ENCODE results near the gene GAL3ST2.

Gene GAL3ST2

GRCh38 chr2:241848761-241849615, 72.4 kb downstream of the GAL3ST2 start:
- DNase-seq = no peak
- CTCF ChIA-PET = no interaction called here
- no peaks in the 10 kb centered on the region for H3K36me3 ChIP-seq (ENCODE audit: control insufficient read depth in 4 of 4, insufficient read depth in 4 of 4, low read length in 3 of 4)

GRCh38 chr2:241849616-241850543, 73.3 kb downstream of the GAL3ST2 start:
- CTCF ChIA-PET = interaction anchor here (0.8 to 1.2 kb wide), 2 partner anchors 18 to 33 kb away, joined by 3 read pairs; no protein-coding TSS in a partner anchor
- Histone ChIP-seq H3K4me3 (ENCODE audit: control insufficient read depth in 1 of 7, extremely low read depth in 1 of 7, insufficient read depth in 4 of 7, low read depth in 2 of 7, low read length in 6 of 7) (no peak overlapping the region), H3K36me3 (ENCODE audit: control insufficient read depth in 4 of 4, insufficient read depth in 4 of 4, low read length in 3 of 4) (no peaks in the 10 kb centered on the region), H3K27me3 (replicated peaks in 2 of 5; ENCODE audit: control insufficient read depth in 4 of 5, insufficient read depth in 5 of 5, low read length in 4 of 5) (peaks cover 0 to 4% (median 0%) of the 10 kb centered on the region in 5 experiments), H3K4me1 (ENCODE audit: control extremely low read depth in 1 of 4, control insufficient read depth in 4 of 4, insufficient read depth in 4 of 4, low read length in 3 of 4) (peaks cover 0 to 23% (median 19%) of the 10 kb centered on the region in 4 experiments), H3K9me3 (ENCODE audit: control extremely low read depth in 1 of 5, control insufficient read depth in 4 of 5, insufficient read depth in 2 of 5, low read depth in 1 of 5, low read length in 4 of 5) (no peaks in the 10 kb centered on the region), H3K27ac (ENCODE audit: insufficient read depth in 1 of 2, low read depth in 1 of 2, low read length in 2 of 2, poor library complexity in 1 of 2, severe bottlenecking in 2 of 2) (no peak overlapping the region)
- DNase-seq = no peak
- 100% methylated on average over 4 of the region's 16 CpGs for WGBS (ENCODE audit: insufficient coverage)
- POLR2A ChIA-PET = no interaction called here

More at GRCh38 chr2:241848761-241849615, 72.4 kb downstream of the GAL3ST2 start:
- 98% methylated on average over 29 of the region's 39 CpGs for WGBS (ENCODE audit: insufficient coverage)
- Histone ChIP-seq H3K4me1 (ENCODE audit: control extremely low read depth in 1 of 4, control insufficient read depth in 4 of 4, insufficient read depth in 4 of 4, low read length in 3 of 4) (peaks cover 0 to 23% (median 18%) of the 10 kb centered on the region in 4 experiments), H3K9me3 (ENCODE audit: control extremely low read depth in 1 of 5, control insufficient read depth in 4 of 5, insufficient read depth in 2 of 5, low read depth in 1 of 5, low read length in 4 of 5) (no peaks in the 10 kb centered on the region), H3K27ac (ENCODE audit: insufficient read depth in 1 of 2, low read depth in 1 of 2, low read length in 2 of 2, poor library complexity in 1 of 2, severe bottlenecking in 2 of 2) (no peak overlapping the region), H3K27me3 (replicated peaks in 2 of 5; ENCODE audit: control insufficient read depth in 4 of 5, insufficient read depth in 5 of 5, low read length in 4 of 5) (peaks cover 0 to 4% (median 0%) of the 10 kb centered on the region in 5 experiments), H3K4me3 (ENCODE audit: control insufficient read depth in 1 of 7, extremely low read depth in 1 of 7, insufficient read depth in 4 of 7, low read depth in 2 of 7, low read length in 6 of 7) (no peak overlapping the region)
- POLR2A ChIA-PET = no interaction called here

DNA sequence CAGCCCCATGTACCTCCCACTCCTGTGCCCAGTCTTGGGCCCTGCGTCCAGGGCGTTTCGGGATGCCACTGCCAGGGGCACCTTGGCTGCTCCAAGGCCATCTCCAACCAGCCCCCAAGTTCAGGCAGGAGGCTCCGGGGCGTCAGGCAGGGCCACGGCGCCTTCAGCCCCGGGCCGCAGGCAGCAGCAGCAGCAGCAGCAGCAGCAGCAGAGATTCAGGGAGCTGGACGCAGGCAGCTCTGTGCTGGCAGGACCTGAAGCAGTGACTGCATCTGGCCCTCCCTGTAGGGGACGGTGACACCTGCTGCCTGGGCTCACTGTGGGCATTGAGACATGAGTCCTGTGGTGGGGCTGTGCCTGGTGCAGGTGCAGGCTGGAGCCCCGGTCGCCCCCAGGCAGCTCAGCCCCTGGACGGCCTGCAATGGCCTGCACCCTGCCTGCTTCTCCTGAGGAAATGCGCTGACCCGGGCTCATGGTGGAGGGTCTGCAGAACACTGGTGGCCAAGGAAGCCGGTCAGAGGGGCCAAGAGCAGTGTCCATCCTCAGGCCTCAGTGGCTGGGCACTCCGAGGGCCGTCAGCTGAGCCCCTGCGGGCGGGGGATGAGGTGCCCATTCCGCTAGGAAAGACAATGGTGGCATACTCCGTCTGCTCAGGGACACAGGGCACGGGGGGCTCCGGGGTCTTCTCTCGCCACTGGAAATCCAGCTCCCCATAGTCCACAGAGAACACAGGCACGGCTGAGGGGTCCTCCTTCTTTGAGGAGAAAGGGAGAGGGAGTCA, 74.1 kb downstream of the GAL3ST2 start:
- Histone ChIP-seq H3K9me3 (ENCODE audit: control extremely low read depth in 1 of 5, control insufficient read depth in 4 of 5, insufficient read depth in 2 of 5, low read depth in 1 of 5, low read length in 4 of 5) (no peaks in the 10 kb centered on the region), H3K27ac (ENCODE audit: insufficient read depth in 1 of 2, low read depth in 1 of 2, low read length in 2 of 2, poor library complexity in 1 of 2, severe bottlenecking in 2 of 2) (no peak overlapping the region), H3K27me3 (replicated peaks in 2 of 5; ENCODE audit: control insufficient read depth in 4 of 5, insufficient read depth in 5 of 5, low read length in 4 of 5) (no peaks in the 10 kb centered on the region), H3K4me3 (ENCODE audit: control insufficient read depth in 1 of 7, extremely low read depth in 1 of 7, insufficient read depth in 4 of 7, low read depth in 2 of 7, low read length in 6 of 7) (no peak overlapping the region), H3K36me3 (ENCODE audit: control insufficient read depth in 4 of 4, insufficient read depth in 4 of 4, low read length in 3 of 4) (no peaks in the 10 kb centered on the region), H3K4me1 (ENCODE audit: control extremely low read depth in 1 of 4, control insufficient read depth in 4 of 4, insufficient read depth in 4 of 4, low read length in 3 of 4) (peaks cover 0 to 26% (median 19%) of the 10 kb centered on the region in 4 experiments)
- CTCF ChIA-PET = interaction anchor here (0.8 to 1.2 kb wide), 3 partner anchors 8 to 34 kb away, joined by 3 read pairs; no protein-coding TSS in a partner anchor
- WGBS (ENCODE audit: insufficient coverage) = 96% methylated on average over 26 of the region's 27 CpGs
- no peak for DNase-seq
- POLR2A ChIA-PET = no interaction called here

- ChIA-PET POLR2A (no interaction called here), CTCF (interaction anchor here (1.0 to 1.2 kb wide), 2 partner anchors 9 to 34 kb away, joined by 3 read pairs; no protein-coding TSS in a partner anchor)
- Histone ChIP-seq H3K36me3 (ENCODE audit: control insufficient read depth in 4 of 4, insufficient read depth in 4 of 4, low read length in 3 of 4) (no peaks in the 10 kb centered on the region), H3K27me3 (replicated peaks in 2 of 5; ENCODE audit: control insufficient read depth in 4 of 5, insufficient read depth in 5 of 5, low read length in 4 of 5) (no peaks in the 10 kb centered on the region), H3K27ac (ENCODE audit: insufficient read depth in 1 of 2, low read depth in 1 of 2, low read length in 2 of 2, poor library complexity in 1 of 2, severe bottlenecking in 2 of 2) (no peak overlapping the region), H3K4me1 (ENCODE audit: control extremely low read depth in 1 of 4, control insufficient read depth in 4 of 4, insufficient read depth in 4 of 4, low read length in 3 of 4) (peaks cover 0 to 26% (median 19%) of the 10 kb centered on the region in 4 experiments), H3K4me3 (ENCODE audit: control insufficient read depth in 1 of 7, extremely low read depth in 1 of 7, insufficient read depth in 4 of 7, low read depth in 2 of 7, low read length in 6 of 7) (no peak overlapping the region), H3K9me3 (ENCODE audit: control extremely low read depth in 1 of 5, control insufficient read depth in 4 of 5, insufficient read depth in 2 of 5, low read depth in 1 of 5, low read length in 4 of 5) (no peaks in the 10 kb centered on the region)
- WGBS (ENCODE audit: insufficient coverage) = 98% methylated on average over 9 of the region's 26 CpGs
- DNase-seq = no peak
Observed at GRCh38 chr2:241851325-241852115, 74.9 kb downstream of the GAL3ST2 start.

DNA sequence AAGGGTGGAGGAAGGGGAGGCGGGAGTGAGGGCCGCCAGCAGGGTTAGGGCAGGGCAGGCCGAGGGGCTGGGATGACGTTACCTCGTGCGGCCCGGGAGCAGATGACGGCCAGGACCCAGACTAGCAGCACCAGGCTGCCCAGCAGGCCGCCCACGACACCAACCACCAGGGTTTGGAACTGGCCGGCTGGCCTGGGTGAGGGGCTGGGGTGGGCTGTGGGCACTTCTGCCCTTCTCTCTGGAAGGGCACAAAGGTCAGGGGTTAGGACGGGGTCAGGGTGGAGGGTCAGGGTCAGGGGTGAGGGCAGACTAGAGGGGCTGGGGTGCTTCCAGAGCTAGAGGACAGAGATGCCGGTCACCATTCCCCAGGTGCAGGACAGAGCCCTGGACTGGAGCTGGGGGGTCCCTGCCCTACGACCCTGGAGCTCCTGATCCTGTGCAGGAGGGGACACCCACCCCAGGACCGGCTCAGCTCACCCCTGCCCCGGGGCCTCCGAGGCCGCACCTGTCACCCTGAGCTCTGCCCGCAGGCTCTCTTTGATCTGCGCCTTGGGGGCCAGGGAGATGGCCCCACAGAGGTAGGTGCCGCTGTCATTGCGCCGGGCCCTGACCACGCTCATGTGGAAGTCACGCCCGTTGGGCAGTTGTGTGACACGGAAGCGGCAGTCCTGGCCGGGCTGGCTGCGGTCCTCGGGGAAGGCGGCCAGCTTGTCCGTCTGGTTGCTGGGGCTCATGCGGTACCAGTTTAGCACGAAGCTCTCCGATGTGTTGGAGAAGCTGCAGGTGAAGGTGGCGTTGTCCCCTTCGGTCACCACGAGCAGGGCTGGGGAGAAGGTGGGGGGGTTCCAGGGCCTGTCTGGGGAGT, 75.7 kb downstream of the GAL3ST2 start:
- DNase-seq = no peak
- CTCF ChIA-PET = interaction anchor here (1.1 kb wide), 1 partner anchor 8 kb away, joined by 4 read pairs; no protein-coding TSS in a partner anchor
- H3K27me3 ChIP-seq (replicated peaks in 2 of 5; ENCODE audit: control insufficient read depth in 4 of 5, insufficient read depth in 5 of 5, low read length in 4 of 5) = no peaks in the 10 kb centered on the region
- POLR2A ChIA-PET = no interaction called here
- no peak overlapping the region for H3K27ac ChIP-seq (ENCODE audit: insufficient read depth in 1 of 2, low read depth in 1 of 2, low read length in 2 of 2, poor library complexity in 1 of 2, severe bottlenecking in 2 of 2)
- peaks cover 0 to 26% (median 19%) of the 10 kb centered on the region in 4 experiments for H3K4me1 ChIP-seq (ENCODE audit: control extremely low read depth in 1 of 4, control insufficient read depth in 4 of 4, insufficient read depth in 4 of 4, low read length in 3 of 4)
- WGBS (ENCODE audit: insufficient coverage) = 96% methylated on average over 35 of the region's 39 CpGs
- no peaks in the 10 kb centered on the region for H3K9me3 ChIP-seq (ENCODE audit: control extremely low read depth in 1 of 5, control insufficient read depth in 4 of 5, insufficient read depth in 2 of 5, low read depth in 1 of 5, low read length in 4 of 5)
- no peak overlapping the region for H3K4me3 ChIP-seq (ENCODE audit: control insufficient read depth in 1 of 7, extremely low read depth in 1 of 7, insufficient read depth in 4 of 7, low read depth in 2 of 7, low read length in 6 of 7)
- no peaks in the 10 kb centered on the region for H3K36me3 ChIP-seq (ENCODE audit: control insufficient read depth in 4 of 4, insufficient read depth in 4 of 4, low read length in 3 of 4)

Data from common myeloid progenitor, CD34-positive (primary cell).